ENCODE results near the gene JAK1.

JAK1 gene

DNA sequence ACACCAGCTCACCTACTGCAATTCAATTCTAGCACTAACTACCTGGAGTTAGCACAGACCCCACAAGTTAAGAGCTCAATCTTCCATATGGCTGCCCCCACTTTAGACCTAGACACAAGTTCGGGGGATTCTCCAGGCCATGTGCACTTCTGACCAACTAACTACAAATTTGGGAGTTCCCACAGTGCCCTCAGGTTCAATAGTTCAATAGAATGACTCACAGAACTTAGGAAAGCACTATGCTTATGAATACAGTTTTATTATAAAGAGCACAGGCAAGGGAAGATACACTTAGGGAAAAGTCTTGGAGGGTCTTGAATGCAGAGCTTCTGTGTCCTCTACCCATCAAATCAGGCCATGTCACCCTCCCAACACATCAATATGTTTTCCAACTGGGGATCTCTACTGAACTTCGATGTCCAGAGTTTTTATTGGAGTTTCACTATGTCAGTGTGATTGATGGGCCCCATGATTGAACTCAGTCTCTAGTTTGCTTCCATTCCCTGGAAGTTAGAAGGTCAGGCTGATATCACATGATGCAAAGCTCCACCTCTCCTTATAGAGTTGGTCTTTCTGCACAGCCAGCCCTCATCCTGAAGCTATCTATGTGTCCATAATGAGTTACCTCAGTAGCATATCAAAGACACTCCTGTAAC is 175.4 kb downstream of the JAK1 start:
- DNase-seq (ENCODE audit: low spot score) (no peak), FAIRE-seq (no peak)

Data from RCC 7860 (cell line).